Activated naive CD4-positive, alpha-beta T cell treated with anti-CD3 and anti-CD28 coated beads for 36 hours (primary cell): Measurements from ENCODE around the gene ATF7IP2. TPM values are rescaled to one million over a fixed set of nuclear protein-coding genes. Genes with fewer than 3 reads are reported as not detected.

ENCODE experiments used
- CTCF ChIA-PET: fragments of 350-600 bp; sonication (Branson Sonifier 250); formaldehyde crosslinking; loops from one replicate; lab custom pipeline; 2021; ENCODE audit warnings: antibody characterized with exemption; lab: Charles Lee
- DNase-seq: peaks from one replicate; pipeline ENCODE4 v3.0.0-alpha.2; 2020
- H3K27ac Mint-ChIP-seq: one replicate; pipeline ENCODE4 v1.8.0; 2021; ENCODE audit warnings: mild to moderate bottlenecking, mixed read lengths
- H3K27me3 Mint-ChIP-seq: one replicate; pipeline ENCODE4 v1.8.0; 2021; ENCODE audit warnings: low read depth, mixed read lengths
- H3K36me3 Mint-ChIP-seq: one replicate; pipeline ENCODE4 v1.8.0; 2021; ENCODE audit warnings: low read depth, mixed read lengths
- H3K4me1 Mint-ChIP-seq: one replicate; pipeline ENCODE4 v1.8.0; 2021; ENCODE audit warnings: low read depth, mixed read lengths
- H3K4me3 Mint-ChIP-seq: one replicate; pipeline ENCODE4 v1.8.0; 2021; ENCODE audit warnings: mild to moderate bottlenecking, moderate library complexity, mixed read lengths
- H3K9me3 Mint-ChIP-seq: one replicate; pipeline ENCODE4 v1.8.0; 2021; ENCODE audit warnings: mixed read lengths
- intact Hi-C: fragments of 100-400 bp; cut with micrococcal nuclease; formaldehyde crosslinking; loops from one replicate; pipeline ENCODE4 v1.15.1; 2023
- total RNA-seq, 2 experiments: library from RNA; stranded (reverse); gene quantifications; one replicate each; pipeline ENCODE4 v1.2.3, GENCODE V29; 2021

Gene ATF7IP2
- total RNA-seq, 2 experiments from 2014 or later = 17.6 to 18.4 TPM

DNA sequence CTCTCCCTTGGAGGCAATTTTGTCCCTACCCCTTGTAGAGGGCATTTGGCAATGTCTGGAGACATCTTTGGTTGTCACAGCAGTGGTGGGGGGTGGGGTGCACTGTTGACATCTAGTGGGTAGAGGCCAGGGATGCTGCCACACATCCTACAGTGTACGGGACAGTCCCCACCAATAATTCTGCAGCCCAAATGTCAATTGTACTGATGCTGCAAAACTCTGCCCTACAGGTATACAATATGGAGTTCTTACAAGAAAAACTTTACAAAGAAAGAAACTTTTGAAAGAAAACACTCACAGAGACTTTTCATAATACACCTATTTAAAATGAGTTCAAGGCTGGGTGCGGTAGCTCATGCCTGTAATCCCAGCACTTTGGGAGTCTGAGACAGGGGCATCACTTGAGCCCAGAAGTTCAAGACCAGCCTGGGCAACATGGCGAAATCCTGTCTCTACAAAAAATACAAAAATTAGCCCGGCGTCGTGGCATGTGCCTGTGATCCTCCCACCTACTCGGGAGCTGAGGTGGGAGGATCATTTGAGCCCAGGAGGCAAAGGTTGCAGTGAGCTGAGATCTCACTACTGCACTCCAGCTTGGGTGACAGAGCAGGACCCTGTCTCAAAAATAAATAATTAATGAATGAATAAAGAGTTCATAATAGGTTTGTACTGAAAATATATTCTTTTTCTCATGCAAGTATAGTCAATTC lies 135.2 kb downstream of the ATF7IP2 start:
- intact Hi-C loops = loop anchor here (1.0 kb wide), 2 partner anchors 216 to 397 kb away; no protein-coding TSS in a partner anchor
- Mint-ChIP-seq H3K4me3 (no peak overlapping the region), H3K36me3 (no peaks in the 10 kb centered on the region), H3K27ac (no peak overlapping the region), H3K27me3 (no peaks in the 10 kb centered on the region), H3K4me1 (no peaks in the 10 kb centered on the region), H3K9me3 (no peaks in the 10 kb centered on the region)
- DNase-seq = no peak
- CTCF ChIA-PET = interaction anchor here (0.6 to 4.7 kb wide), 11 partner anchors 11 to 1362 kb away, joined by 3 to 30 read pairs (median 3); no protein-coding TSS in a partner anchor

- Mint-ChIP-seq H3K27me3 (no peaks in the 10 kb centered on the region), H3K36me3 (no peaks in the 10 kb centered on the region), H3K4me1 (no peaks in the 10 kb centered on the region), H3K27ac (no peak overlapping the region), H3K4me3 (no peak overlapping the region), H3K9me3 (no peaks in the 10 kb centered on the region)
- peak; percentile 64 for DNase-seq
- CTCF ChIA-PET = interaction anchor here (0.6 to 4.7 kb wide), 12 partner anchors 11 to 1363 kb away, joined by 3 to 30 read pairs (median 3); no protein-coding TSS in a partner anchor
- intact Hi-C loops = loop anchor here (1.0 kb wide), 2 partner anchors 216 to 397 kb away; no protein-coding TSS in a partner anchor
Observed at GRCh38 chr16:10521681-10522274, 135.9 kb downstream of the ATF7IP2 start.

GRCh38 chr16:10522966-10523365 lies 137.1 kb downstream of the ATF7IP2 start:
- H3K27me3 Mint-ChIP-seq = no peaks in the 10 kb centered on the region
- CTCF ChIA-PET = interaction anchor here (0.6 to 4.7 kb wide), 8 partner anchors 9 to 1546 kb away, joined by 3 to 30 read pairs (median 5); no protein-coding TSS in a partner anchor
- no peaks in the 10 kb centered on the region for H3K9me3 Mint-ChIP-seq
- no peak overlapping the region for H3K4me3 Mint-ChIP-seq
- no peak for DNase-seq
- no peak overlapping the region for H3K27ac Mint-ChIP-seq
- no peaks in the 10 kb centered on the region for H3K36me3 Mint-ChIP-seq
- H3K4me1 Mint-ChIP-seq = no peaks in the 10 kb centered on the region
- intact Hi-C loops = no loop called here

- no peaks in the 10 kb centered on the region for H3K27me3 Mint-ChIP-seq
- H3K36me3 Mint-ChIP-seq = no peaks in the 10 kb centered on the region
- DNase-seq = no peak
- no peaks in the 10 kb centered on the region for H3K4me1 Mint-ChIP-seq
- H3K27ac Mint-ChIP-seq = no peak overlapping the region
- CTCF ChIA-PET = interaction anchor here (0.6 to 1.0 kb wide), 2 partner anchors 179 to 211 kb away, joined by 4 read pairs; no protein-coding TSS in a partner anchor
- H3K9me3 Mint-ChIP-seq = no peaks in the 10 kb centered on the region
- H3K4me3 Mint-ChIP-seq = no peak overlapping the region
- intact Hi-C loops = no loop called here
Observed at GRCh38 chr16:10525214-10525825, 139.5 kb downstream of the ATF7IP2 start.

- CTCF ChIA-PET = interaction anchor here (0.6 kb wide), 1 partner anchor 1617 kb away, joined by 3 read pairs; no protein-coding TSS in a partner anchor
- H3K4me1 Mint-ChIP-seq = no peaks in the 10 kb centered on the region
- no peaks in the 10 kb centered on the region for H3K36me3 Mint-ChIP-seq
- intact Hi-C loops = no loop called here
- no peak for DNase-seq
- no peak overlapping the region for H3K27ac Mint-ChIP-seq
- no peak overlapping the region for H3K4me3 Mint-ChIP-seq
- H3K9me3 Mint-ChIP-seq = no peaks in the 10 kb centered on the region
- H3K27me3 Mint-ChIP-seq = no peaks in the 10 kb centered on the region
Observed at GRCh38 chr16:10526962-10527361, 141.1 kb downstream of the ATF7IP2 start.

GRCh38 chr16:10528635-10529034 lies 142.8 kb downstream of the ATF7IP2 start:
- H3K27me3 Mint-ChIP-seq = no peaks in the 10 kb centered on the region
- no peak for DNase-seq
- CTCF ChIA-PET = interaction anchor here (0.6 to 1.2 kb wide), 2 partner anchors 11 to 1476 kb away, joined by 3 read pairs; no protein-coding TSS in a partner anchor
- no peaks in the 10 kb centered on the region for H3K9me3 Mint-ChIP-seq
- H3K36me3 Mint-ChIP-seq = no peaks in the 10 kb centered on the region
- no peaks in the 10 kb centered on the region for H3K4me1 Mint-ChIP-seq
- H3K4me3 Mint-ChIP-seq = no peak overlapping the region
- H3K27ac Mint-ChIP-seq = no peak overlapping the region
- intact Hi-C loops = no loop called here

- DNase-seq = no peak
- Mint-ChIP-seq H3K27ac (no peak overlapping the region), H3K4me1 (no peaks in the 10 kb centered on the region), H3K4me3 (no peak overlapping the region), H3K9me3 (no peaks in the 10 kb centered on the region), H3K27me3 (no peaks in the 10 kb centered on the region), H3K36me3 (no peaks in the 10 kb centered on the region)
- CTCF ChIA-PET = interaction anchor here (0.5 kb wide), 1 partner anchor 14 kb away, joined by 3 read pairs; no protein-coding TSS in a partner anchor
- intact Hi-C loops = no loop called here
Observed at GRCh38 chr16:10529895-10530669, 144.2 kb downstream of the ATF7IP2 start.

DNA sequence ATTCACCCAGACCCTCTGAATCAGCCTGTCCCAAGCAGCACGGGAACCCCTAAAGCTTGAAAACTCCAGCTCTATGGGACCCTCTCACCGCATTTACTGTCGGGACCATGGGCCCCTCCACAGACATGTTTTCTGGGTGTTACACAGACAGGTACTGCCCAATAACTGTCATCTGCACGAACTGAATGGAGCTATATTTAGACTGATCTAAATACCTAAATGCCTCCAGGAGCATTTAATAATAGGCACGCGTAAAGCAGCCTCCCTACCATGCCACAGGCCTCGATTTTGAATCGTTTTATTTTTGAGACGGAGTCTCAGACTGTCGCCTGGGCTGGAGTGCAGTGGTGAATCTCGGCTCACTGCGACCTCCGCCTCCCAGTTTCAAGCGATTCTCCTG lies 144.8 kb downstream of the ATF7IP2 start:
- intact Hi-C loops = no loop called here
- Mint-ChIP-seq H3K4me3 (no peak overlapping the region), H3K36me3 (no peaks in the 10 kb centered on the region), H3K4me1 (no peaks in the 10 kb centered on the region), H3K27me3 (no peaks in the 10 kb centered on the region), H3K27ac (no peak overlapping the region), H3K9me3 (no peaks in the 10 kb centered on the region)
- no peak for DNase-seq
- CTCF ChIA-PET = no interaction called here

- CTCF ChIA-PET = interaction anchor here (0.7 kb wide), 1 partner anchor 18 kb away, joined by 3 read pairs; no protein-coding TSS in a partner anchor
Observed at GRCh38 chr16:10531582-10531981, 145.7 kb downstream of the ATF7IP2 start.

More at GRCh38 chr16:10531582-10531981, 145.7 kb downstream of the ATF7IP2 start:
- DNase-seq = no peak
- Mint-ChIP-seq H3K4me3 (no peak overlapping the region), H3K36me3 (no peaks in the 10 kb centered on the region), H3K27me3 (no peaks in the 10 kb centered on the region), H3K27ac (no peak overlapping the region), H3K9me3 (no peaks in the 10 kb centered on the region), H3K4me1 (no peaks in the 10 kb centered on the region)
- intact Hi-C loops = no loop called here
